HG03342 (cell line): ENCODE measurements around the gene SOX3.

Experiments used
- ATAC-seq: cut with Tn5 transposase; IDR thresholded peaks from one replicate; pipeline ENCODE4 v1.9.1; 2021; ENCODE audit warnings: mild to moderate bottlenecking, moderate library complexity; ENCODE audit not compliant: unreplicated experiment

The SOX3 gene

DNA sequence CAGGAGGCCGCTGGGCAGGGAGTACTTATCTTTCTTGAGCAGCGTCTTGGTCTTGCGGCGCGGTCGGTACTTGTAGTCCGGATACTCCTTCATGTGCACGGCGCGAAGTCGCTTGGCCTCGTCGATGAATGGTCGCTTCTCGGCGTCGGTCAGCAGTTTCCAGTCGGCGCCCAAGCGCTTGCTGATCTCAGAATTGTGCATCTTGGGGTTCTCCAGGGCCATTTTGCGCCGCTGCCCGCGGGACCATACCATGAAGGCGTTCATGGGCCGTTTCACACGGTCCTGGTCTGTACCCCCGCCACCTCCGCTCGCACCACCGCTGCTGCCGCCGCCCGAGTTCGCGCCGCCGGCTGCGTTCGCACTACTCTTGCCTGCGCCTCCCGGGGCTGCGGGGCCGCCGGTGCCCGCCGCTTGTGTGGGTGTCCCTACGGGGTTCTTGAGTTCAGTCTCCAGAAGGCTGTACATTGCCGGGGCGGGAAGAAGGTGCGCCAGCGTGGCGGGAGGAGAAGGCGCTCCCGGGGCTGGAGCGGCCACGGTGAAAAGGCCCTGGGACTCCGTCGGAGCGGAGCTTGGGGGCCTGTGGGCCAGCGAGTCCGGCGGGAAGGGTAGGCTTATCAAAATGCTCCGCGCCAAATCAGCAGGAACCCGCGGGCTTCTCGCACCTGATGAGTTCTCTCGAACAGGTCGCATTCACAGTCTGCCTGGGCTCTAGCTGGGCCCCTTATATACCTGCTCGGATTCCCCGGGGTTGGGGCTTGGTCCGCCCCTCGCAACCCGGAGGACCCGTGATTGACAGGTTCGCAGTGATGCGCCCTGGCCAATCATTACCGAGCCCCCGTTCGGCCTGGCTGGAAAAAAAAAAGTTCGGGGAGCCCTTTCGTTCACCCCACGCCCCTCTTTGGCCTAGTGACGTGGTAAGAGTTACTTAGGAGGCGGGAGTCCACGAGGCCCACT lies at the start of gene SOX3:
Gene SOX3, minus strand, starts transcription at position 699 of the 954 bp plus-strand sequence. Its CDS starts 9 bp downstream, at position 690.
- ATAC-seq = no peak

GRCh38 chrX:140548985-140549384 lies 44.1 kb upstream of the SOX3 start:
- ATAC-seq = no peak

GRCh38 chrX:140526171-140526570 lies 21.3 kb upstream of the SOX3 start:
- ATAC-seq = no peak

DNA sequence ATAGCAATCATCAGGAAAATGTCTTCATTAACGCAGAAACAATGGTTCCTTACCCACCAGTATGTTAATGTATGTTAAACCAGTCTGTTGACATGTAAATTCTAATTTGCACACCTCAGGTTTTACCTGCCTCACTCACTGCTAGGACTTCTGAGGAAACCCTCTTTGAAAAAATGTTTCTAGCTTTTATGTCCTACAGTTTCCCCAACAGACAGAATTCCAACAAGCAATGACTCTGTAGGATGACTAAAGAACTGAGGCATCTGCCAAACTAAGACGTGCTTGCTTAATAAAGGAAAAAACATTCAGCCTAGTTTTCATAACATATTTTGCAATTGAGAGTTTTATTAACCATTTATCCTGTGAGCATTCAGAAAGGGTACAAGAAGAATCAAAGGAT lies 20.6 kb upstream of the SOX3 start:
- ATAC-seq = no peak

GRCh38 chrX:140524556-140524955 lies 19.7 kb upstream of the SOX3 start:
- ATAC-seq = no peak

GRCh38 chrX:140521393-140521792 lies 16.5 kb upstream of the SOX3 start:
- no peak for ATAC-seq

- no peak for ATAC-seq
Observed at GRCh38 chrX:140514554-140514953, 9.7 kb upstream of the SOX3 start.

DNA sequence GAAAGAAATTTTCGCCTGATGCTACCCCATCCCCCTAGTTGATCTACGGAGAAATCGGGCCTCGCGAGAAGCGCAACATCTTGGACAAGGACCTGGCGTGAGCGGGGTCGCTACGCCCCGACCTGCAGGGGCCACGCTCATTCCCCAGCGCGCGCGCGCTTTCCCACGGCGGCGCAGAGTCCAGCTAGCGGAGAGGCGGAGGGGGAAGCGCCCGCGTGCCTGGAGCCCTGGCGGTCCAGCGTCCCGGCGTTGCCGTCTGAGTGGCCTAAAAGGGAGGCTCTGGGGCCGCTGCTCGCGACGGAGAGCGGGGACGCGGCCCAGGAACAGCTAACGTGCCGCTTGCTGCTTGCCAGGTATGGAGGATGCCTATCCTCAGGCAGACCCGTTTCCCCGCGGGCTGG lies 6.0 kb upstream of the SOX3 start:
- no peak for ATAC-seq

DNA sequence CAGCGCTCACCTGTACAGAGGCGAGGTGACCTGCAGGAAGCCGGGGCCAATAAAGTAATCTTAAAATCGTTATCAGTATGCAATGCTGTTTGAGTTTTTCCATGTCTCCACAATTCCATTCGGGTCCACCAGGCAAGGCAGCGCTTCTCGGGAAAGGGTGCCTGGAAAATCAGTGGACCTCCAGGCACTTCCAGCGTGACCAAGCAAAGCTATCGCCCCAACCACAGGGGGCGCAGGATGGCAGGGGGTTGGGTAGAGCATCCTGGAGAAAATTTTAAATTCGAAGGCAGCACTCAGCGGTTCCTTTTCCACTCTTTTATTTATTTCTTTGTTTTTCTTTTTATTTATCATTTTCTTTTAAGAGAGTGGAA lies 5.4 kb upstream of the SOX3 start:
- ATAC-seq = no peak

GRCh38 chrX:140509468-140510305 lies 4.8 kb upstream of the SOX3 start:
- no peak for ATAC-seq

- ATAC-seq = no peak
Observed at GRCh38 chrX:140508958-140509357, 4.1 kb upstream of the SOX3 start.

- no peak for ATAC-seq
Observed at GRCh38 chrX:140507982-140508305, 3.1 kb upstream of the SOX3 start.

DNA sequence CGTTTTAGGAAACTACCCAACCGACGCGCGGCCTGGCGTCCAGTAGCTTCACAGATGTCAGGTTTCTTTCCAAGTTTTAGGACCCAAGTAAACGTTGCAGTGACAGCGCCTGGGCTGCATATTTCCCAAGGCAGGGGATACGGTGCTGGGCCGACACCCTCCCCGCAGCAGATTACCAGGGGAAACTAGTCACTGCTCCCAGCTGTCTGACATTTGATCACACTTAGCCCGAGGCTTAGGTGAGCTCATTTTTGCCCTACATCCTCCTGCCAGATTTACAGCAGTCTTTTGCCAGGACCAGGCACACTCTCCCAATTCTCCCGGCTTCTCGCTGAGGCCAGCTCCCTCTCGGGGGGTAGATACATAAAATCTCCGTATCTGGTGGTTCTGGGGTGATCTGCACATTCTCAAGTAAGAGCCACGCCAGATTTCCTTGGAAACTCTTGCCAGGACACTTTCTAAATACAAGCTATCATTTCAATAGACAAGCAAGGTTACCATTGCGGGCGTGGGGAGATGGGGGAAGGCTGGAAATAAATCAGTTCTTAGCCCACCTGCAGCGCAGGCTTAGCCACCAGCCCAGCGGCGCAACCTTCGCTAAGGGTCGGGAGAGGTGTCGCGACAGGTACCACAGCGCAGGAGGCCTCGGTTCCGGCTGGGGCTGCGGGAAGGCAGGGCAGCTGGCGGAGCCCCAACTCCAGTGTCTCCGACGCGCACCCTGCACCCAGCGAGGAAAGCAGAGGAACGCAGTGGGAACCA lies 2.5 kb upstream of the SOX3 start:
- ATAC-seq = no peak

- ATAC-seq = no peak
Observed at GRCh38 chrX:140505421-140506337, 810 bp upstream of the SOX3 start.

- no peak for ATAC-seq
Observed at GRCh38 chrX:140503714-140504351, 1.0 kb downstream of the SOX3 start.

DNA sequence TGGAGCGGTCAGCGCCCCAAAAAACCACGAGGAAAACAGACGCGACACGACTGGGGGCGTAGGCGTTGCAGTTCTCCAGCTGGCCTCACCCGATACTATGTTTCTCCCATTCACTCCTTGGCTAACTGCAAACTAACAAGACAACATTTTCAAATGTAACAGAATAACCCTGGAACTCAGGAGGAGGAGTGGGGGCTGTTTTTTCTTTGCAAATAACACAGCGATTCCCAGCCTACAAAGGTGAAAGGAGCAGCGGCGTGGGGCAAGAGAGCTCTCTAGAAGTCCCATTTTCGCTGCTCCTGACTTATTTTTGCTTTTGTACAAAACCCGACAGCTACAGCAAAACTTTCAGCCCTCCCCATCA lies 1.6 kb downstream of the SOX3 start:
- ATAC-seq = no peak

DNA sequence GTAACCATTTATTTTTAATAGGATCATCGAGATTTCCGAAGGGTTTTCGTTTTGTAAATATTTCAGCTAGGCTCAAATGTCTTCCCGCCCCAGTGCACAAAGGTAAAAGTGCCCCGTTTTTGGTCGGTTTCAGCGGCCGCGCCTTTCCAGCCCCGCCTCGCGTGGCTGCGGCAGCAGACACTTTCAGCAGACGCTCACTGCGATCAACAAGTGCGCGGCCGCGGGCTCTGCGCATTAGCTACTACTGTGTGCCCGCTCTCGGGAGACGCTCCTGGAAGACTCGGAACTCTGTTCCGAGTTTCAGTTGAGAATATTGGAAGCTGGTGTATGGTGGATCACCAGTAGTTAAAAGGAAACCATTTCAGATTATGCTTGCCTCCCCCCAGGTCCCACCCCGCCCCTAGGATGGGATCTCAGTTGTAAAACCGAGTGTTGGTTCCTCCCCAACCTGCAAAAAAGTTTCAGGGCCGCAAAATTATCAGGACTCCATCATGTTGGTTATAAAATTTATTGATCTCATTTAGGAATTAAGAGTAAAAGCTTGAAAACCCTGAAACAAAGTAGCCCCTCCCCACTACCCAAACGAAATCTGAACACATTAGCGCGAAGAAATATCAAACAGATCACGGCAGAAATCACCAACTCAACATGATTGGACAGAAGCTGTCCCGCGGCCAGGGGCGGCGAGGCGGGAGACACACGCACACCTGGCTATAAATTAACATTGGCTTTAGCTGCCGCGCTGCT lies 2.2 kb downstream of the SOX3 start:
- ATAC-seq = no peak

DNA sequence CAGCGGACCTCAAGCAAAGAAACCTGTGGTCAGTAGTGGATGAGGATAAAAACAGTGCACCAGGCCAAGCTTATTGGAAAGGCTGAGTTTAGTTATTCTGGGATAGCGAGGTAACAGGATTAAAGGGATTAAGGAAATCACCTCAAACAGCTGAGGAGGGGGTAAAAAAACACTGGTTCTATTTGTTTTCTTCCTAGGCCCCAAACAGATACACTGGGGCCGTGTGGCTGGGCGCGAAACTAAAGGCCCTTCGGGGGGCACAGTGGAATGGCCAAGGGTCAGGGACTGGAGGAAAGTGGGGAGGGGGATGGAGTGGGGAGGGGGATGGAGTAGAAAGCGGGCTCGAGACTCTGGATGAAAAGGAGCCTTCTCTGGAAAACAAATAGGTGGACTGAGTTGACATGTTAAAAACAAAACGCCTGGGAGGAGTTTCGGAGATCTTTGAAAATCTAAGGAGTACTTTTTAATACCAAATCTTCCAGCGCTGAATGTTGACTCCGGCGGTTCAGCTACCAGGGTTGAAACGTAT lies 2.9 kb downstream of the SOX3 start:
- ATAC-seq = no peak

DNA sequence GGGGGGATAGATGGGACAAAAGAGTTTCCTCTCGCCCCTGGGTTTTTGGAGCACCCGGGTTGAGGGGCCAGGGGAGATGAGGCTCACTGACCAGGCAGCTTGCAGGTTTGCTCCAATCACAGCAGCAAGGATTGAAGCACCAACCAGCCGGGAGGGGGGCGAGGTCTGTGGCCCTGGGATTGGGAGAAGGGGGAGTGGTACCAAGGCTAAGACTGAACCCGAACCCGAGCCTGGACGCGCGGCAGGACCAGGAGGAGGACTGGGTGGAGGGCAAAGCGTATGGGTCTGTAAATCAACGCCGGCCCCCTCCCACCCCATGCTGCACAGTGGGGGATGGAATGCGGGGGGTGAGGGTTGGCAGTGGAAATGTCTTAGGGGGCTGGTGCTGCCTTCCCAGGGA lies 3.5 kb downstream of the SOX3 start:
- no peak for ATAC-seq
